NT2/D1 (cell line): ENCODE measurements around the gene CFLAR.

Experiments used
- SUZ12 ChIP-seq: IDR thresholded peaks from 2 replicates; pipeline ENCODE4 v1.6.1; 2011; ENCODE audit not compliant: insufficient read length, insufficient read depth; ENCODE audit errors: extremely low read depth
- YY1 ChIP-seq: IDR thresholded peaks from 2 replicates; pipeline ENCODE4 v1.6.1; 2011; ENCODE audit not compliant: insufficient read length, insufficient read depth
- ZNF274 ChIP-seq: IDR thresholded peaks from 2 replicates; pipeline ENCODE4 v1.6.1; 2011; ENCODE audit warnings: mild to moderate bottlenecking, low read depth, low read length

DNA sequence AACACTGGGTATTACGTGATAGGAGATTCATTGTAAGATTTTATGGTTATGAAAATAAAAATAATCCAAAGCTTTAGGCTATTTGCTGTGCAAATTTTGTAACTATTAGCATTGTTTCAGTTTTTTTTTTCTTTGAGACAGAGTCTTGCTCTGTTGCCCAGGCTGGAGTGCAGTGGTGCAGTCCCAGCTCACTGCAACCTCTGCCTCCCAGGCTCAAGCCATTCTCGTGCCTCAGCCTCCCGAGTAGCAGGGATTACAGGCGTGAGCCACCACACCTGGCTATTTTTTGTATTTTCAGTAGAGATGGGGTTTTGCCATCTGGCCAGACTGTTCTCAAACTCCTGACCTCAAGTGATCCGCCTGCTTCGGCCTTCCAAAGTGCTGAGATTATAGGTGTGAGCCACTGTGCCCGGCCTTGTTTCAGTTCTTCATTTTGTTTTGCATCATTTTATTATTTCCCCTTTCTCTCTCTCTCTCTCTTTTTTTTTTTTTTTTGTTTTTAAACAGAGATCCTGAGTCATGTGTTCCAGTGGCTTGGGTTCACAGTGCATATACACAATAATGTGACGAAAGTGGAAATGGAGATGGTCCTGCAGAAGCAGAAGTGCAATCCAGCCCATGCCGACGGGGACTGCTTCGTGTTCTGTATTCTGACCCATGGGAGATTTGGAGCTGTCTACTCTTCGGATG lies 92.7 kb downstream of the CFLAR start:
- TF ChIP-seq YY1 (no peak), SUZ12 (no peak), ZNF274 (no peak)
